GF-D8 (cell line): Measurements from ENCODE around the gene FSTL4.

Experiments used
- DNase-seq: peaks from one replicate; lab custom pipeline; 2025; lab: John Stamatoyannopoulos, UW

The FSTL4 gene

GRCh38 chr5:133290669-133291240 lies 321.6 kb downstream of the FSTL4 start:
- DNase-seq: no peak

GRCh38 chr5:133289686-133290367 lies 322.5 kb downstream of the FSTL4 start:
- no peak for DNase-seq

- no peak for DNase-seq
Measured at GRCh38 chr5:133287500-133287899, 324.8 kb downstream of the FSTL4 start.

- no peak for DNase-seq
Measured at GRCh38 chr5:133286483-133286882, 325.9 kb downstream of the FSTL4 start.

GRCh38 chr5:133285583-133286021 lies 326.7 kb downstream of the FSTL4 start:
- no peak for DNase-seq

GRCh38 chr5:133284306-133284705 lies 328.0 kb downstream of the FSTL4 start:
- no peak for DNase-seq

- no peak for DNase-seq
Measured at GRCh38 chr5:133278317-133278716, 334.0 kb downstream of the FSTL4 start.

- no peak for DNase-seq
Measured at GRCh38 chr5:133277744-133278143, 334.6 kb downstream of the FSTL4 start.

GRCh38 chr5:133276171-133276570 lies 336.2 kb downstream of the FSTL4 start:
- DNase-seq: no peak

- DNase-seq: no peak
Measured at GRCh38 chr5:133275631-133276030, 336.7 kb downstream of the FSTL4 start.

- no peak for DNase-seq
Measured at GRCh38 chr5:133274597-133274935, 337.8 kb downstream of the FSTL4 start.

GRCh38 chr5:133273661-133274596 lies 338.4 kb downstream of the FSTL4 start:
- no peak for DNase-seq

- DNase-seq: no peak
Measured at GRCh38 chr5:133272345-133272744, 340.0 kb downstream of the FSTL4 start.

- DNase-seq: no peak
Measured at GRCh38 chr5:133271606-133272005, 340.7 kb downstream of the FSTL4 start.

- no peak for DNase-seq
Measured at GRCh38 chr5:133269691-133270090, 342.6 kb downstream of the FSTL4 start.

GRCh38 chr5:133267601-133268000 lies 344.7 kb downstream of the FSTL4 start:
- no peak for DNase-seq

GRCh38 chr5:133266966-133267365 lies 345.4 kb downstream of the FSTL4 start:
- no peak for DNase-seq

GRCh38 chr5:133266527-133266878 lies 345.8 kb downstream of the FSTL4 start:
- no peak for DNase-seq

GRCh38 chr5:133265720-133266526 lies 346.4 kb downstream of the FSTL4 start:
- DNase-seq: no peak

- DNase-seq: no peak
Measured at GRCh38 chr5:133265257-133265656, 347.1 kb downstream of the FSTL4 start.

- DNase-seq: no peak
Measured at GRCh38 chr5:133262690-133263089, 349.7 kb downstream of the FSTL4 start.

- DNase-seq: no peak
Measured at GRCh38 chr5:133261993-133262392, 350.3 kb downstream of the FSTL4 start.
